GM19351 (cell line): ENCODE results near the gene TBCD.
"Not testable (repeated sequence)": the region's sequence is repeated elsewhere in the genome, so short reads cannot be mapped to it uniquely, and the experiment has no call there.

Experiments used
- ATAC-seq: cut with Tn5 transposase; IDR thresholded peaks from one replicate; pipeline ENCODE4 v1.9.1; 2021; ENCODE audit warnings: mild to moderate bottlenecking, moderate library complexity; ENCODE audit not compliant: unreplicated experiment

The TBCD gene

DNA sequence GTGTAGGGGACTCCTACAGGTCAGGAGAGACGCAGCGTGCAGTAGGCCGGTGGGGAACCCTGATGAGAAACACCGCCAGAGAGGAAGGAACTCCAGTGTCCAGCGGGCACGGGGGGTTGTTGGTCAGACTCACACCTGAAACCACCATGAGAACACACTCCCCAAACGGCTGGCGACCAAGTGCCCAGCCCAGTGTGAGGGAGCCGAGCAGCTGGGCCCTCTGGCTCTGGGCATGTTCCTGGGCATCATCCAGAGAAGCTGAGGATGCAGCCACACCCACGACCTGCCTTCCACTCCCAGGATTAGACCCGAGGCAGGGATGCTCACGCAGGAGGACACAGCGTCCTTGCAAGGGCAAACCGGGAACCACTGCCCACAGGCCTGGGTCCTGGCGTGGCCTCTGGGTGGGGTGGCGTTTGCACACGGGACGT lies 196.2 kb downstream of the TBCD start:
- ATAC-seq, result no peak

DNA sequence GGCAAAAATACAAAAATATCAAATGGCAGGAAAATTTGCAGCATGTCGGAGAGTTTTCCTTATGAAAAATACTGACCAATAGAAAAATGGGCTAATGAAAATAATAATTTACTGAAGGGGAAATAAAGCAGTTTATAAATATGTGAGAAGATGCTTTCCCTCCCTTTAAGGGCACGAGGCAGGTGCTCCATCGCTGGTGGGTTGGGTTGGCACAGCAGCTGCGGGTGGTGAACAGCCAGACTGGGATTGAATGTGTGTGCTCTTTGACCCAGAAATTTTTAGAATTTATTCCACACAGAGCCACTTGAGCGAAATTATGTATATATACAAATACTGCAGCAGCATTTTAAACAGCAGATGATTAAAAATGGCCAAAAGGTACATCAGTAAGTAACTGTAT lies 197.1 kb downstream of the TBCD start:
- ATAC-seq, result no peak

DNA sequence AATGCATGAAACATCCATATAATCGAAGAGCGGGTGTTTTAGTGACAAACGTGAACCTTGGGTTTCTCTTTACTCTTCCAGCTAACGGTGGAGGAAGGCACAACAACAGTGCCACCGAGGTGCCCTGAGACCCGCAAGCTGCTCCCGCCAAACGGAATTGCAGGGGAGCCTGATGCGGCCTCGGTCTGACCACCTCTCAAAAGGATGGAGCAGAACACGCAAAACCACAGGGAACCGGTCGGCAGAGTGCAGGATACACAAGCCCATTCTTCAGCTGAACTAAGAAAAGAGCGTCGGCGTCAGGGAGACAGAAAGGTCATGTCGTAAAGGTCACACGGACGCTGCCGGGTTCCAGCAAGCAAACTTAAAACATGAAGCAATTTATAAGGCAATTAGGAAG lies 197.5 kb downstream of the TBCD start:
- ATAC-seq, result no peak

DNA sequence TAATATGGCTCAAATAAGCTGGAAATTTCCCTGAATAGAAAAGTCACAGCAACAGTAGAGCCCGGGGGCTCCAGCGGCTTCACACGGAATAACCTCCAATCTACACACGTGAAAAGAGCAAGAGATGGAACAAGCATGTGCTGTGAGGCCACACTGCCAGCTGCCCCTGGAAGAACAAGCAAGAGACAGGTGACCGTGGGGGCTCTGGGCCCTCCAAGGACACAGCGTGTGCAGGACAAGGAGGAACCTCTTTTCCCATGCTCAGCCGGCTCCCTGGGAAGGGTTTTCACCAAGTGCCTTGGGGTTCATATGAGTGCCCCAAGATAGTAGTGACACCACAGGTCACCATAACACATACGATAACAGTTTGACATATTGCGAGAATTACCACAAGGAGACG lies 198.1 kb downstream of the TBCD start:
- ATAC-seq, result no peak

DNA sequence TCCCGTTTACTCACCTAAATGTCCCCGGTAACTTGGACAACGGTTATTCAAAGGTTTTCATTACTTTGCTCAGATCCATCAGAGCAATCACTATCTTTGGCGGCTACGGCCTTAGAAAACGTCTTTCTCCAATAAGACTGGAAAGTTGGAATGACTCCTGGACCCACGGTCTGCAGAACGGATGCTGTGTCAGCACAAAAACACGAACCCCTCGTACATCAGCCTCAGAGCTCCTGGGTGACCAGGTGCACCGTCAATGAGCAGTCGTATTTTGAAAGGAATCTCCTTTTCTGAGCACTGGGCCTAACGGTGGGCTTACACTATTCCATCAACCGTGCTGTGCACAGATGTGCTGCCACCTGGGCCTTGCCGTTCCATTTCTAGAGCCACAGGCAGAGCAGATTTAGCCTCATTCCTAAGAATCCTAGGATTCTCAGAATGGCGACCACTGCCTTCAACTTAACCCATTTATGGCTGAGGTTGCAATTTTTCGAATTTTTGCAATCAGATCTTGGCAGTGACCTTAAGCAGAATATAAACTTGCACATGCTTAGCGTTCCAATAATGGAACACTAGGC lies 198.7 kb downstream of the TBCD start:
- no peak for ATAC-seq

DNA sequence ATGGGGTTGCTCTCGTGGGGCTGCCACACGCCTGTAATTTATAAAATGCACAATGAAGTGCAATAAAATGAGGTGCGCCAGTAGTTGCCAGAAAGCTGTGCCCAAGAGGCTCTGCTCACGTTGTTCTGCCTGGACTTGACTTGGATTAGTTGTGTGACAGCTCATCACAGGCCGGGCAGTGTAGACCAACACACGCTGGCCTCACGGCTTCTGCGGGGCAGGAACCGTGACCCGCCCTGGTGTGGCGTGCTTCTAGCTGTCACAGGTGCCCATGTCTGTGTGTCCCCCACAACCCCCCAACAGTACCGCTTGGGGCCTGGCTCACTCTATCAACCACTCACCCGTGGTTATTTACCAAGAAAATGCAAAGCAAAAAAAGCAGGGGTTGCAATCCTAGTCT lies 200.2 kb downstream of the TBCD start:
- no peak for ATAC-seq

DNA sequence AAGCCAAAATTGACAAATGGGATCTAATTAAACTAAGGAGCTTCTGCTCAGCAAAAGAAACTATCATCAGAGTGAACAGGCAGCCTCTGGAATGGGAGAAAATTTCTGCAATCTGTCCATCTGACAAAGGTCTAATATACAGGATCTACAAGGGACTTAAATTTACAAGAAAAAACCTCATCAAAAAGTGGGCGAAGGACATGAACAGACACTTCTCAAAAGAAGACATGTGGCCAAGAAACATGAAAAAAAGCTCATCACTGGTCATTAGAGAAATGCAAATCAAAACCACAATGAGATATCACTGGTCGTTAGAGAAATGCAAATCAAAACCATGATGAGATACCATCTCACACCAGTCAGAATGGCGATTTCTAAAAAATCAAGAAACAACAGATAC lies 203.2 kb downstream of the TBCD start:
- ATAC-seq, result not testable (repeated sequence)

DNA sequence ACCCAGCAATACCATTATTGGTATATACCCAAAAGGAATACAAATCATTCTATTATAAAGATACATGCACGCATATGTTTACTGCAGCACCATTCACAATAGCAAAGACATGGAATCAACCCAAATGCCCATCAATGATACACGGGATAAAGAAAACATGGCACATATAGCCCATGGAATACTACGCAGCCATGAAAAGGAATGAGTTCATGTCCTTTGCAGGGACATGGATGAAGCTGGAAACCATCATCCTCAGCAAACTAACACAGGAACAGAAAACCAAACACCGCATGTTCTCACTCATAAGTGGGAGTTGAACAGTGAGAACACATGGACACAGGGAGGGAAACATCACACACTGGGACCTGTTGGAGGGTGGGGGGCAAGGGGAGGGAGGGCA lies 203.8 kb downstream of the TBCD start:
- ATAC-seq, result not testable (repeated sequence)

DNA sequence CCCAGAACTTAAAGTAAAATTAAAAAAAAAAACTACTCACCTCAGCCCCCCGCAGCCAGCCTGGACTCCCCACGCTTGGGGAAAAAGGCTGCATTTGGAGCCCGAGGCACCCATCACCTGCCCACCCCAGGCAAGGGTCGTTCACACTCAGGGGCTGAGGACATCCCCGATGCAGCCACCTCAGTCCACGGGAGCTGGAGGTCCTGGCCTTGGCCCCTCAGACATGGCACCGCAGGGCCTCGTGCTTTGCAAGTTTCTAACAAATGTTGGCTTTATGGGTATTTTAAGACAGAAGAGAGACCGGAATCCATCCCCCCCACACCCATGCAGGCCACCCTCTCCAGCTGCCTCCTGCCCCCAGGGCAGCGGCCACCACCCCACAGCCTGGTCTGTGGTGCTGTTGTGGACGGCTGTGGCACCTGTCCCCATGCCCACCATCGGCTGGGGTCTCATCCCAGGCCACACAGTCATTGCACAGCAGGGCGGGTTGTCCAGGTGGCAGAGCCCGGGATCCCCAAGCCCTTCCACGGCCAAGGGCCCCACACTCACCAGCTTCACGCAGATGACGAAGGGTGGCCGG lies 204.4 kb downstream of the TBCD start:
- no peak for ATAC-seq

DNA sequence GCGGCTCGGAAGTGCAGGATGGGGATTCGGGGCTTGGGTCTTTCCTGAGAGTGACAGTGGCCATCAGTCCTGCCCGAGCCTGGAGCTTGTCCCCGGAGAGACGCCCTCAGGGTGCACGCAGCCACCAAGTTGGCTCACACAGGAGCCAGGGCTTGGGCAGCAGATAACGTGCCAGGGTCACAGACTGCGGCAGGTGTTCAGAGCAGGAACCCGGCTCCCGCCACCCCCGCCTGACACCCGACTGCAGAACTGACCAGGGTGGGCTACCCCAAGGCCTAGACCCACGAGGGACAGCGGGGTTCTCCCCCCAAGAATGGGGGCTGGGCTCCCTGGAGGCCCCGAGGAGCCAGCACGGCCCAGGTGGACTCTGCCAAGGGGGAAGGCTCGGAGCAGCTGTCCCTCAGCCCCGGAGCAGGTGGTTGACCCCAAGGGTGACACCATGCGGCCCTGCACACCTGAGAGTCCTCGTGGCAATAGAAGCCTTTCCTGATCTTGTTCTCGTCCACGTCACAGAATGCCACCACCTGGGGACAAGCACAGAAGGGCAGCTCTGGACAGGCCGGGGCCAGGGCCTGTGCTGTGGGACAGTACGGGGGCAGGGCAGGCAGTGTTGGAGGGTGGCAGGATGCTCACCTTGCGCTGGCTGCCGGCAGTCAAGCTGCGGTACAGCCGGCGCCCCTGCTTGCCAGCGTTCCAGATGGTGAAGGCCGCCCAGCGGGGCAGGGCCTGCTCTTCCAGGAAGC lies 205.0 kb downstream of the TBCD start:
- ATAC-seq, result no peak

DNA sequence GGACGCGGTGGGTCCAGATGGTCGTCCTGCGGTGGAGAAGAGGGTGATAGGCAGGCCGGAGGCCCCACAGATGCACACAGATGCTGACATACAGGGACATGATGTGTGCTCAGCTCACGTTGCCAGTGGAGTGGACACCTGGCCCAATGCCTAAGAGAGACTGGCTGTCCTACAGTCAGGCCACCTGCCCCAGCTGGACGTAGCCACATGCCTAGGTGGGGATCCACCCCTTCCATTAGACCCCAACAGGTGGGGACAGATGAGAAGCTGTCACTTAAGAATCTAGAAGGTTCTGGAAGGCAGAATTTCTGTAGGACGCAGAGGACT lies 205.6 kb downstream of the TBCD start:
- no peak for ATAC-seq

DNA sequence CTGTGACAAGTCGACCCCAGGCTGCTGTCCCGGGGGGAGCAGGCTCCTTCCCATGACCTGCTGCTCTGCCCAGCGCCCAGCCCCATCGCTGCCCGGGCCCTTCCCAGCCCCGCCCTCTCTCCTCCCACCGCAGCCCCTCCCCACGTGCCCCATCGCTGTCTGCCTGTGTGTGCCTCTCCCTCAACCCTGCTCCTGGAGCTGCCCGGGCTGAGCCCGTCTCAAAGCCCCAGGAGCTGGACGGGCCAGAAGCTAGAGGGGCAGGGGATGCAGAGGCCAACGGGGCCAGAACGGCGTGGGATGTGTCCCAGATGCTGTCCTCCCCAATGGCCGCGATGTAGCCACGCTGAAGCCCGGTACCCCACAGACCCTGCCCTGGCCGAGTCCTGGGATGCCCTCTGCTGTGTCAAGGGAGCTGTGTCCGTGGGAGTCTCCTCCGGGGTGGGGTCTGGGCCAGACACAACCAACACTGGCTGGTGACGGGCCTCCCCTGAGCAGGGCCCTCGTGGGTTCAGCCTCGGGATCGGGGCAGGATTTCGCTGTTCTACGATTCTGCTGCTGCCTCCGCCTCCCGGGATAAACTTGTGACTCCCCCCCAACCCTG lies 206.2 kb downstream of the TBCD start:
- no peak for ATAC-seq

DNA sequence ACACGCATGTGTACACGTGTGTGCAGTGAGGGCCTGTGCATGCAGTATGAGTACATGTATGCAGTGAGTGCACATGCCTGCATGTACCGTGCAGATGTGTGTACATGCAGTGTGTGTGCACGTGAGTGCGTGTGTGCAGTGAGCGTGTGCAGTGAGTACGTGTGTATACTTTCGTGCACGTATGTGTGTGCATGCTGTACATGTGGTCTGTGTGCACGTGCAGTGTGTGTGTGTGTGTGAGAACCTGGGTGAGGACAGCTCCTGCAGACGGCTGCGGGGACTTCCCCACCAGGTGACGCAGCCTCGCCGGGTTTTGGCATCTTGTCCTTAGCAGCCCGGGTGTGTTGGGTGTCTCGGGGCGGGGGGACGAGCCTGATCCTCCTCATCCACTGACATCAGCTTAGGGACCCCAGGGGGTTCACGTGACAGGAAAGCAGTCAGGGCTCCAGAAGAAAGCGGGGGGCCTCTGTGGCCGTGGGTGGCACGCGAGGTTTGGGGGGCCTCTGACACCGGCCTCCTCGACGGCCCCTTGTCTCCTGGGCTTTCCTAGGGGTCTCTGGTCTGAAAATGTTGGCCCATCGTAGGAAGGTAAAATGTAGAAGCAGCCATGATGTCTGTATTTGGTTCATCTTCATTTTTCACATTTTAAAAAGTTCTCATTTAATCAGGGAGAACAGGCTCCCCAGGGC lies 207.5 kb downstream of the TBCD start:
- no peak for ATAC-seq

DNA sequence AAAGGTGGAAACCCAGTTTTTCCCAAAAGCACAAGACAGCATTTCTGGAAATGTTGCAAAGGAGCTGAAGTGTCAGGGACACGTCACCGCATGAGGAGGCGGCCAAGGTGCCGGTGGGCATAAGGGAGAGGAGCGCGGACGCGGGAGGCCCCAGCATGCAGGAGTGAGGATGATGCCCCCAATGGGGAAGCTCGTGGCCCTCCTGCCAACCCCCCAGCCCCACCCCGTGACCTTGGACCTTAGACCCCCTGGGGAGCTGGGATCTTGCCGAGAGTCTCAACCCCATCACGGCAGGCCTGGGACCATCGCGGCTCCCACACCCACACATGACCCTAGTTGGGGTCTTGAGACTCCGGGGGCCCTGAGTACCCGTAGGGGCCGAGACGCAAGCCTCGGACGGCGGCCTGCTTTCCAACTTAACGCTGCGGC lies 208.1 kb downstream of the TBCD start:
- ATAC-seq, result no peak

DNA sequence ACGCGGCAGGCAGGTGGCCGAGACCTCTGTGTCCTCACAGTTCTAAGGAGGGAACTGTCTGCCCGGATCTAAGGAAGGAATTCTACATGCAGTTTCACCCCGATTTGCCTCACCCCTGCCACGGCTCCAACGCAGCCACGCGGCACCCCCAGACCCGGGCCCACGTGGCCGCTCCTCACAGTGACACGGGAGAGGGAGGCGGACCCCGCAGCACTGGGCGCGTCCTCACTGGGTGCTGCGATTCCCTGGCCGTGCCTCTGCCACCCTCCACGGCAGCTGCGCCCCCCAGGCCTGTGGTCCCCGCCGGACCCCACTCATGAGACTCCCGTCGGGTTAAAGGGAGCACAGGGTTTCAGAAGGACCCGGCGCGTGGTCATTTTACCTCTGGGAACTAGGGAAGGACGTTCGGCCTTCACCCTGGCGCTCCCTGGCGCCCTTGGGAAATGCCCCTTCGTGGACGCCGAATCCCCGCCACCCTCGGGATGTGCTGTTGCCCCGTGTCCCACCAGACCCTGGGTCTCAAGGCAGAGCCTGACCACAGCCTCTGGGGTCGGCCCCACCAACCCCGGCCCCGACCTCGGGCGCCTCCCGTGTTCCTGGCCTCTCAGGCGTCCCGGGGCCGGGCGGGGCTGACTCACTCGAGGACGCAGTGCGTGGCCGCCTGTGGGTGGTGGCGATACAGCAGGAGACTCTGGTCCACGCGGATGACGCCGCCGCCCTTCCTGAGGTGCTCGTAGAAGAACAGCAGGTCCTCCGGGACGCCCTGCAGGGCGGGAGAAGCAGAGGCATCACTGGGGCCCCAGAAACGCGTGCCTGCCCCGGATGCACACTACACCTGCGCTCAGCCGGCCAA lies 208.8 kb downstream of the TBCD start:
- no peak for ATAC-seq

DNA sequence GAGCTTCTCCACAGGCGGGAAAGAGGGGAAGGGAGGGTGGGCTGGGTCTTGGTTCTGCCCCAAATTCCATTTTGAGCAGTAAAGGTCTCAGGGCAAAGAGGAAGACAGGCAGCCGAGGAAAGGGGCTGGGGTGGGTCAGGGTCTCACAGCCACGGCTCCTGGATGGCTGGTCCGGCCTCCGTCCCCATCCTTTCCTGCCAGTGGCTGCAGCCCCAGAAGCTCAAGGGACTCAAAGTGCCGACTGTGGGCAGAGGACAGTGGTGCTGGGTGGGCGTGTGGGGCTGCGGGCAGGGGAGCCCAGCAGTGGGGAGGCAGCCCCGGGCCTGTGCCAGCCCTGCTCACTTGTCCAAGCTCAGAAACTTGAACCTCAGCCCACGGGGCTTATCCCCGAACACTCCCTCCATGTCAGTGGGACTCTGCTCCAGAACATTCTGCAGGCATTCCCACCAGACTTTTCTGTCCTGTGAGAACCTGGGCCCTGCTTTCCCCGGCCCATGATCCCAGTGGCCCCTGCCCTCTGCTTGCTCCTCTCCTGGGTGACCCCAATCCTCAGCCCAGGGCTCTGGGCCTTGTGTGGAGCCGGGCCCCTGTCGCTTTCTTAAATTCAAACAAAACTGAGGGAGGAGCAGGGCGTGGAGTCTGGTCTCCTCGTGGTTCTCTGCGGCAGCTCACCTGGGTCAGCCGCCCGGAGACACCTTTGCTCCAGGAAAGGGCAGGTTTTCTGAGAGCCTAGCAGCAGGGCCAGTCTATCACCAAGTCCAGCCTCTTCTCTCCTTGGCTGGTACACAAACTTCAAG lies 209.7 kb downstream of the TBCD start:
- ATAC-seq, result no peak

DNA sequence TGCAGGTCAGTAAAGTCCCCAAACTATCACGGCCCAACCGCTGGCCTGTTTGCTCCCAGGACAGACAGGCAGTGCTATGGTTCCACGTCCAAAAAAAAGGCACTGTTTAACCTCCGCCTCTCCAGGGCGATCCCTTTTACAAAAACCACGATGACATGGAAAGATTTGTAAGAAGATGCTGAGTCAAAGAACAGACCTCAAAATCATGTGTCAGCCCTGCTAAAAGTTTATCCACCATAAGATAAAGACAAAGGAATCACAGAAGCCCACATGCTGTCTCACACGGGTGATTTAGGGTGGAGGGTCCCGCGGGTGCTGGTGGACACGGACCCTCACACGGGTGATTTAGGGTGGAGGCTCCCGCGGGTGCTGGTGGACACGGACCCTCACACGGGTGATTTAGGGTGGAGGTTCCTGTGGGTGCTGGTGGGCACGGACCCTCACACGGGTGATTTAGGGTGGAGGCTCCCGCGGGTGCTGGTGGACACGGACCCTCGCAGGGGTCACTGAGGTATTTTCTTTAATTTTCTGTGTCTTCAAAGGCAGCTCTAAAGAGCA lies 210.4 kb downstream of the TBCD start:
- ATAC-seq, result no peak

DNA sequence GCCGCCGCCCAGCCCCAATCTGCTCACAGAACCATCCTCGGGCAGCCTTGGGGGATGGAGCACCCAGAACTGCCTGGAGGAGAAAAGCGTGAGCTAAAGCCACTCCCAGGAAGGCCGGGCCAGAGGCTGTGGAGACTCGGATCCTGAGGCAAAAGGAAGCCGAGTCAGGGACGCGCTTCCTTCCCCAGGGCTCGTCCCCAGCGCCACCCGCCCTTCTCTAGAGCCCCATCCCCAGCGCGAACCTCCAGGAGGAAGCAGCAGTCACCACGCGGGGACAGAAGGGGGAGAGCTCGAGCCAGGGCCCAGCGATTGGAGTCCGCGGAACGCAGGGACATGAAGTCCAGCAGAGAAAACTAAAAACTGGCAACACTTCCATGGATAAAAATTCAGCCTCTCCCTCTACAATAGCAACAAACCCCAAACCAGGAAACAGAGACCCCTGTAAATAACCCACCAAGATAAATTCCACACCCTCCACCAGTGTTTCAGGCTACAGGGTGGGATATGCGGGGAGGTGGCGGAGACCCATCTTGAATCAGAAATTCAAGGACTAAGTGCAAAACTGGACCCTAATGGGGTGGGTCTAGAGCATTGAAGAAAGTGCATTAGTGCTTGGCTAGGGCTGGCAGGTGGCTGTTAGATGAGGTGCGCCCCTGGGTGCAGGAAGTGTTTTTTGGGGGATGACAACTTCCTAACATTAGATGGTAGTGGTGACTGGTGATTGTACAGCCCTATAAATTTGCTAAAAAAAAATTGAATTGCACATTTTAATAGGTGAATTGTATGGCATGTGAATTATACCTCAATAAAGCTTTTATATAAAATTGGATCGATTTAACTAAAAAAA lies 211.5 kb downstream of the TBCD start:
- ATAC-seq, result no peak

DNA sequence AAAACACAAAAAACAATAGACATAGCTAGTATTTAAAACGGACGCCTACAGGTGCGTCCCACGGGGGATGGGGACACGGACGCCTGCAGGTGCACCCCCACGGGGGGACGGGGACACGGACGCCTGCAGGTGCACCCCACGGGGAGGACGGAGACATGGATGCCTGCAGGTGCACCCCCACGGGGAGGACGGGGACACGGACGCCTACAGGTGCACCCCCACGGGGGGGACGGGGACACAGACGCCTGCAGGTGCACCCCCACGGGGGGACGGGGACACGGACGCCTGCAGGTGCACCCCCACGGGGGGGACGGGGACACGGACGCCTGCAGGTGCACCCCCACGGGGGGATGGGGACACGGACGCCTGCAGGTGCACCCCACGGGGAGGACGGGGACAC lies 212.6 kb downstream of the TBCD start:
- not testable (repeated sequence) for ATAC-seq
